Measurements from ENCODE around the gene RPUSD1. TPM values are rescaled to one million over a fixed set of nuclear protein-coding genes. Genes with fewer than 3 reads are reported as not detected.

Gene RPUSD1
- total RNA-seq, 6 donors from 2014 or later = 14.5 to 43.0 (median 20.8) TPM

GRCh38 chr16:805474-805873, 17.3 kb upstream of the RPUSD1 start:
- TF ChIP-seq CTCF (IDR thresholded peaks at IDR 0.05) = no peak
- TF ChIP-seq EP300 (IDR thresholded peaks at IDR 0.05) = no peak
- no peak for TF ChIP-seq POLR2A (IDR thresholded peaks at IDR 0.05)
- TF ChIP-seq POLR2AphosphoS5 (IDR thresholded peaks at IDR 0.05) = no peak
- no peak overlapping the region for H3K27ac ChIP-seq

GRCh38 chr16:804193-805048, 16.2 kb upstream of the RPUSD1 start:
- no peaks in the 10 kb centered on the region for H3K36me3 ChIP-seq

More at GRCh38 chr16:805474-805873, 17.3 kb upstream of the RPUSD1 start:
- ATAC-seq (ENCODE audit: low FRiP score in 2 of 2) (no peak), DNase-seq (peak in 1 of 2 donors; percentile 71)
- Histone ChIP-seq H3K27me3 (peaks cover 0 to 15% (median 6%) of the 10 kb centered on the region in 4 donors), H3K4me3 (no peak overlapping the region), H3K9me3 (no peaks in the 10 kb centered on the region), H3K36me3 (no peaks in the 10 kb centered on the region), H3K4me1 (peaks cover 6 to 28% (median 8%) of the 10 kb centered on the region in 4 donors)
- WGBS, 2 donors = 72 to 95% methylated on average over 8 to 10 of the region's 17 CpGs

GRCh38 chr16:803754-804080, 15.5 kb upstream of the RPUSD1 start:
- ATAC-seq (ENCODE audit: low FRiP score in 2 of 2) (no peak), DNase-seq (no peak)
- 39 to 41% methylated on average over 7 to 8 of the region's 8 CpGs for WGBS, 2 donors
- Histone ChIP-seq H3K4me3 (no peak overlapping the region), H3K9me3 (no peaks in the 10 kb centered on the region), H3K36me3 (no peaks in the 10 kb centered on the region), H3K27ac (no peak overlapping the region), H3K4me1 (peaks cover 6 to 32% (median 8%) of the 10 kb centered on the region in 4 donors), H3K27me3 (peaks cover 0 to 27% (median 11%) of the 10 kb centered on the region in 4 donors)
- no peak for TF ChIP-seq POLR2AphosphoS5 (IDR thresholded peaks at IDR 0.05)
- TF ChIP-seq EP300 (IDR thresholded peaks at IDR 0.05) = no peak
- TF ChIP-seq POLR2A (IDR thresholded peaks at IDR 0.05) = no peak
- TF ChIP-seq CTCF (IDR thresholded peaks at IDR 0.05) = no peak

More at GRCh38 chr16:804193-805048, 16.2 kb upstream of the RPUSD1 start:
- Histone ChIP-seq H3K4me1 (peaks cover 6 to 33% (median 8%) of the 10 kb centered on the region in 4 donors), H3K27ac (no peak overlapping the region), H3K4me3 (no peak overlapping the region), H3K27me3 (peaks cover 0 to 25% (median 11%) of the 10 kb centered on the region in 4 donors), H3K9me3 (no peaks in the 10 kb centered on the region)
- no peak for TF ChIP-seq EP300 (IDR thresholded peaks at IDR 0.05)
- no peak for TF ChIP-seq CTCF (IDR thresholded peaks at IDR 0.05)
- no peak for TF ChIP-seq POLR2A (IDR thresholded peaks at IDR 0.05)
- no peak for TF ChIP-seq POLR2AphosphoS5 (IDR thresholded peaks at IDR 0.05)
- ATAC-seq (ENCODE audit: low FRiP score in 2 of 2) (no peak), DNase-seq (peak in 1 of 2 donors; percentile 56)
- WGBS, 2 donors = 44 to 70% methylated on average over 22 to 33 of the region's 33 CpGs

GRCh38 chr16:802914-803753, 15.0 kb upstream of the RPUSD1 start:
- ATAC-seq (ENCODE audit: low FRiP score in 2 of 2) (no peak), DNase-seq (peak in 1 of 2 donors; percentile 77)
- WGBS, 2 donors = 71 to 76% methylated on average over 16 to 33 of the region's 33 CpGs
- Histone ChIP-seq H3K36me3 (no peaks in the 10 kb centered on the region), H3K4me1 (peaks cover 2 to 26% (median 4%) of the 10 kb centered on the region in 4 donors), H3K9me3 (no peaks in the 10 kb centered on the region), H3K27ac (no peak overlapping the region), H3K4me3 (no peak overlapping the region), H3K27me3 (peaks cover 0 to 27% (median 11%) of the 10 kb centered on the region in 4 donors)
- TF ChIP-seq POLR2A (IDR thresholded peaks at IDR 0.05) = no peak
- TF ChIP-seq POLR2AphosphoS5 (IDR thresholded peaks at IDR 0.05) = no peak
- no peak for TF ChIP-seq EP300 (IDR thresholded peaks at IDR 0.05)
- no peak for TF ChIP-seq CTCF (IDR thresholded peaks at IDR 0.05)

Measured in upper lobe of left lung (tissue), 6 donors.